Coronary artery (tissue), 2 donors: ENCODE measurements around the gene ZNF26.
A peak's percentile ranks its signal among the peaks of the same experiment; 100 is the strongest.

ENCODE experiments used
- DNase-seq: peaks from one replicate; pipeline ENCODE4 v3.0.0-alpha.2; 2017; ENCODE audit warnings: low spot score
- H3K27ac ChIP-seq, 2 donors: fragments of 200-600 bp; sonication (generic); one replicate each; pipeline ENCODE4 v1.5.1; 2016 to 2019
- H3K4me3 ChIP-seq: fragments of 200-600 bp; sonication (generic); 2 replicates; pipeline ENCODE4 v1.5.1; 2016; ENCODE audit warnings: mild to moderate bottlenecking, moderate library complexity
- CTCF ChIP-seq: fragments of 200-600 bp; sonication (generic); IDR thresholded peaks from one replicate; pipeline ENCODE4 v1.5.1; 2019; ENCODE audit warnings: antibody characterized with exemption

ZNF26 gene

DNA sequence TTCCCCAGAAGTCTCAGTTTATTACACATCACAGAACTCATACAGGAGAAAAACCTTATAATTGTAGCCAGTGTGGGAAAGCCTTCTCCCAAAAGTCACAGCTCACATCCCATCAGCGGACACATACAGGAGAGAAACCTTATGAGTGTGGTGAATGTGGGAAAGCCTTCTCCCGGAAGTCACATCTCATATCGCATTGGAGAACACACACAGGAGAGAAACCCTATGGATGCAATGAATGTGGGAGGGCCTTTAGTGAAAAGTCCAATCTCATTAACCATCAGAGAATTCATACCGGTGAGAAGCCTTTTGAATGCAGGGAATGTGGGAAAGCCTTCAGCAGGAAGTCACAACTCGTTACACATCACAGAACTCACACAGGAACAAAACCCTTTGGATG lies 71.3 kb downstream of the ZNF26 start:
- TF ChIP-seq CTCF = no peak
- Histone ChIP-seq H3K4me3 (no peak overlapping the region), H3K27ac (no peak overlapping the region)
- no peak for DNase-seq

DNA sequence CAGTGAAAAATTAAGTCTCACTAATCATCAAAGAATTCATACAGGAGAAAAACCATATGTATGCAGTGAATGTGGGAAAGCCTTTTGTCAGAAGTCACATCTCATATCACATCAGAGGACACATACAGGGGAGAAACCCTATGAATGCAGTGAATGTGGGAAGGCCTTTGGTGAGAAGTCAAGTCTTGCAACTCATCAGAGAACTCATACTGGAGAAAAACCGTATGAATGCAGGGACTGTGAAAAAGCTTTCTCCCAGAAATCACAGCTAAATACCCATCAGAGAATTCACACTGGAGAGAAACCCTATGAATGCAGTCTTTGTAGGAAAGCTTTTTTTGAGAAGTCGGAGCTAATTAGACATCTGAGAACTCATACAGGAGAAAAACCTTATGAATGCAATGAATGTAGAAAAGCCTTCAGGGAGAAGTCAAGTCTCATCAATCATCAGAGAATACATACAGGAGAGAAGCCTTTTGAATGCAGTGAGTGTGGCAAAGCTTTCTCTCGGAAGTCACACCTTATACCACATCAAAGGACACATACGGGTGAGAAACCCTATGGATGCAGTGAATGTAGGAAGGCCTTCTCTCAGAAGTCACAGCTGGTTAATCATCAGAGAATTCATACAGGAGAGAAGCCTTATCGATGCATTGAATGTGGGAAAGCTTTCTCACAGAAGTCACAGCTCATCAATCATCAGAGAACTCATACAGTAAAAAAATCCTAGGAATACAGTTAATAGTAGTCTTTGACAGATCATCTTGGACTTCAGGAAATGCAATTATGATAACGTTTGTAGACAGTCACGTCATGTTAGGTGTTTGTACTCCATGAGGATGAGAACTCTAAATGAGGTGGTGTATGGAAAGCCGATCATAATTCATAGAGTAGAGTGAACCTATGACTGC lies 72.3 kb downstream of the ZNF26 start:
- Histone ChIP-seq H3K27ac (no peak overlapping the region), H3K4me3 (peak overlapping the region; percentile 32)
- no peak for TF ChIP-seq CTCF
- DNase-seq = no peak

GRCh38 chr12:133061954-133062353 lies 75.8 kb downstream of the ZNF26 start:
- no peak overlapping the region for H3K4me3 ChIP-seq
- no peak for DNase-seq
- no peak overlapping the region for H3K27ac ChIP-seq
- TF ChIP-seq CTCF = no peak

DNA sequence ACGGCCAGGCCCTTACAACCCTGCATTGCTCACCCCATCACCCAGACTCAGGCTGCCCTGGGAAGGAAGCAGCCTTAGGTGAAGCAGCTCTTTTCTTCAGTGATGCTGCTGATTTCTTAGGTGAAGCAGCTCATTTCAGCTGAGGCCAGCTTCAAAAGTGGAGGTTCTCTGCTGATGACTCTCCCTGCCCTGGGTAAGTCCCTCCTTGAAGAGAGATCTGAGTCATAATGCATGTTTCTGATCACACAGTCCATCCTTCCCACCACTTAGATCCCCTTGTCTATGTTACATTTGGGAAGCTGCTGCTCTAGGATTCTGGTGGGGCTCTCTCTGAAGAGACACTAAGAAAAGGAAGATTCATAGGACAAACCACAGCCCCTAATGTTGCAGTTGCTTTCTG lies 77.4 kb downstream of the ZNF26 start:
- Histone ChIP-seq H3K4me3 (no peak overlapping the region), H3K27ac (no peak overlapping the region)
- TF ChIP-seq CTCF = no peak
- DNase-seq = no peak

- no peak for TF ChIP-seq CTCF
- no peak overlapping the region for H3K4me3 ChIP-seq
- H3K27ac ChIP-seq = no peak overlapping the region
- DNase-seq = no peak
Observed at GRCh38 chr12:133073836-133074235, 87.7 kb downstream of the ZNF26 start.
